WTC11 (cell line): ENCODE results near the gene PITPNM2.

Source experiments
- ZNF232 ChIP-seq: sonication (generic); formaldehyde crosslinking; IDR thresholded peaks from 2 replicates; pipeline ENCODE4 v1.8.0; 2022; ENCODE audit warnings: mild to moderate bottlenecking, missing genetic modification reagents
- TF ChIP-seq, protein P1 (sequence below): sonication (generic); formaldehyde crosslinking; conservative IDR thresholded peaks from 2 replicates; pipeline ENCODE4 v1.8.1; 2023; ENCODE audit warnings: mild to moderate bottlenecking, low read depth, missing genetic modification reagents, moderate library complexity

GRCh38 chr12:123164710-123165261 lies 13.9 kb upstream of the PITPNM2 start:
- TF ChIP-seq ZNF232: no peak
- TF ChIP-seq, protein P1, sequence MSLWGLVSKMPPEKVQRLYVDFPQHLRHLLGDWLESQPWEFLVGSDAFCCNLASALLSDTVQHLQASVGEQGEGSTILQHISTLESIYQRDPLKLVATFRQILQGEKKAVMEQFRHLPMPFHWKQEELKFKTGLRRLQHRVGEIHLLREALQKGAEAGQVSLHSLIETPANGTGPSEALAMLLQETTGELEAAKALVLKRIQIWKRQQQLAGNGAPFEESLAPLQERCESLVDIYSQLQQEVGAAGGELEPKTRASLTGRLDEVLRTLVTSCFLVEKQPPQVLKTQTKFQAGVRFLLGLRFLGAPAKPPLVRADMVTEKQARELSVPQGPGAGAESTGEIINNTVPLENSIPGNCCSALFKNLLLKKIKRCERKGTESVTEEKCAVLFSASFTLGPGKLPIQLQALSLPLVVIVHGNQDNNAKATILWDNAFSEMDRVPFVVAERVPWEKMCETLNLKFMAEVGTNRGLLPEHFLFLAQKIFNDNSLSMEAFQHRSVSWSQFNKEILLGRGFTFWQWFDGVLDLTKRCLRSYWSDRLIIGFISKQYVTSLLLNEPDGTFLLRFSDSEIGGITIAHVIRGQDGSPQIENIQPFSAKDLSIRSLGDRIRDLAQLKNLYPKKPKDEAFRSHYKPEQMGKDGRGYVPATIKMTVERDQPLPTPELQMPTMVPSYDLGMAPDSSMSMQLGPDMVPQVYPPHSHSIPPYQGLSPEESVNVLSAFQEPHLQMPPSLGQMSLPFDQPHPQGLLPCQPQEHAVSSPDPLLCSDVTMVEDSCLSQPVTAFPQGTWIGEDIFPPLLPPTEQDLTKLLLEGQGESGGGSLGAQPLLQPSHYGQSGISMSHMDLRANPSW (CRISPR knock-in tag): no peak
